ENCODE results near the gene TENM4. TPM values are rescaled to one million over a fixed set of nuclear protein-coding genes. Genes with fewer than 3 reads are reported as not detected.

TENM4 gene
- total and polyA plus RNA-seq, 10 of the 15 experiments (the other 5 are each of a cell fraction or from before 2014, with no cell fraction given): 0.03 to 0.12 (median 0.06) TPM; not detected in 7

- no peak for DNase-seq (ENCODE audit: low read depth, low spot score)
- no peaks in the 10 kb centered on the region for H3K4me1 ChIP-seq (ENCODE audit: control insufficient read depth, insufficient read depth, low read length)
- in situ Hi-C loops (cut with MboI) (no loop called here), intact Hi-C loops (cut with micrococcal nuclease; ENCODE audit: unreplicated experiment) (no loop called here)
- H4K20me1 ChIP-seq (ENCODE audit: control insufficient read depth, insufficient read depth): no peaks in the 10 kb centered on the region
- WGBS (ENCODE audit: insufficient coverage, insufficient replicate concordance, low lambda C conversion rate, missing lambda C conversion rate): 80% methylated on average over 2 of the region's 2 CpGs
- no peak for ATAC-seq
- POLR2A ChIA-PET: no interaction called here
- H3K27ac ChIP-seq (ENCODE audit: control insufficient read depth, insufficient read depth): no peak overlapping the region
- no peaks in the 10 kb centered on the region for H3K36me3 ChIP-seq (ENCODE audit: control insufficient read depth in 2 of 2, insufficient read depth in 2 of 2, low read length in 1 of 2)
- BruUV-seq (replicated peaks): no TSS peak
- FAIRE-seq: no peak
- no peaks in the 10 kb centered on the region for H3K9me3 ChIP-seq (replicated peaks; ENCODE audit: control insufficient read depth, insufficient read depth, low read length)
- H3K27me3 ChIP-seq (replicated peaks in 1 of 2; ENCODE audit: control insufficient read depth in 2 of 2, insufficient read depth in 2 of 2, low read length in 1 of 2): no peaks in the 10 kb centered on the region; a peak in 1 of 4 replicates
- CTCF ChIA-PET: no interaction called here
- H3K79me2 ChIP-seq (ENCODE audit: control insufficient read depth, insufficient read depth, low read length): no peaks in the 10 kb centered on the region
- TF ChIP-seq SPI1 (IDR thresholded peaks at IDR 0.05; ENCODE audit: borderline replicate concordance, insufficient read depth, low read depth, low read length): no peak
- no peak for TF ChIP-seq HDAC6 (IDR thresholded peaks at IDR 0.05; ENCODE audit: unreplicated experiment)
- TF ChIP-seq CREM (IDR thresholded peaks at IDR 0.05; ENCODE audit: low read depth): no peak
- TF ChIP-seq HDGF (IDR thresholded peaks at IDR 0.05): no peak
- TF ChIP-seq ATF7 (IDR thresholded peaks at IDR 0.05; ENCODE audit: low read depth): no peak
- RAD21 ChIA-PET (ENCODE audit: unreplicated experiment): no interaction called here
- SMC1A ChIA-PET (ENCODE audit: uncharacterized antibody, unreplicated experiment): no interaction called here
- H3K9ac ChIP-seq (ENCODE audit: control insufficient read depth, insufficient read depth, low read length): no peak overlapping the region
- no peak overlapping the region for H2AFZ ChIP-seq (ENCODE audit: control insufficient read depth, low read depth, low read length)
- H3K4me3 ChIP-seq: no peak overlapping the region
- no peak overlapping the region for H3K4me2 ChIP-seq (ENCODE audit: control insufficient read depth, insufficient read depth)
Observed at GRCh38 chr11:79116600-79116999, 324.2 kb downstream of the TENM4 start.

- BruUV-seq (replicated peaks): no TSS peak
- no peak for ATAC-seq
- intact Hi-C loops (cut with micrococcal nuclease; ENCODE audit: unreplicated experiment): no loop called here
- H3K4me2 ChIP-seq (ENCODE audit: control insufficient read depth, insufficient read depth): no peak overlapping the region
- no peak overlapping the region for H3K4me3 ChIP-seq
- SMC1A ChIA-PET (ENCODE audit: uncharacterized antibody, unreplicated experiment): no interaction called here
- no peak for FAIRE-seq
- WGBS (ENCODE audit: insufficient coverage, insufficient replicate concordance, low lambda C conversion rate, missing lambda C conversion rate): 30% methylated on average over 5 of the region's 5 CpGs
- CTCF ChIA-PET: interaction anchor here (0.7 kb wide), 1 partner anchor 398 kb away, joined by 4 read pairs; no protein-coding TSS in a partner anchor
- POLR2A ChIA-PET: no interaction called here
- RAD21 ChIA-PET (ENCODE audit: unreplicated experiment): no interaction called here
- no peaks in the 10 kb centered on the region for H3K79me2 ChIP-seq (ENCODE audit: control insufficient read depth, insufficient read depth, low read length)
- in situ Hi-C loops (cut with MboI): no loop called here
- no peak for DNase-seq (ENCODE audit: low read depth, low spot score)
- H3K4me1 ChIP-seq (ENCODE audit: control insufficient read depth, insufficient read depth, low read length): no peaks in the 10 kb centered on the region
- H3K9me3 ChIP-seq (replicated peaks; ENCODE audit: control insufficient read depth, insufficient read depth, low read length): no peaks in the 10 kb centered on the region
- H3K27me3 ChIP-seq (replicated peaks in 1 of 2; ENCODE audit: control insufficient read depth in 2 of 2, insufficient read depth in 2 of 2, low read length in 1 of 2): no peaks in the 10 kb centered on the region; a peak in 1 of 4 replicates
- no peaks in the 10 kb centered on the region for H3K36me3 ChIP-seq (ENCODE audit: control insufficient read depth in 2 of 2, insufficient read depth in 2 of 2, low read length in 1 of 2)
- H3K9ac ChIP-seq (ENCODE audit: control insufficient read depth, insufficient read depth, low read length): no peak overlapping the region
- no peak overlapping the region for H3K27ac ChIP-seq (ENCODE audit: control insufficient read depth, insufficient read depth)
- H2AFZ ChIP-seq (ENCODE audit: control insufficient read depth, low read depth, low read length): no peak overlapping the region
- no peaks in the 10 kb centered on the region for H4K20me1 ChIP-seq (ENCODE audit: control insufficient read depth, insufficient read depth)
- TF ChIP-seq RELA (IDR thresholded peaks at IDR 0.05; ENCODE audit: borderline replicate concordance, partially characterized antibody): no peak
- TF ChIP-seq BCL11A (IDR thresholded peaks at IDR 0.05; ENCODE audit: low read depth, low read length): no peak
- no peak for TF ChIP-seq MXI1 (IDR thresholded peaks at IDR 0.05; ENCODE audit: low read depth, low read length)
- no peak for TF ChIP-seq CTCF (IDR thresholded peaks at IDR 0.05 in 2 of 3, conservative IDR thresholded peaks at IDR 0.05 in 1 of 3; ENCODE audit: control insufficient read depth in 2 of 3, extremely low read depth in 1 of 3, insufficient read depth in 1 of 3, low read depth in 3 of 3, low read length in 3 of 3)
- TF ChIP-seq, protein P1, sequence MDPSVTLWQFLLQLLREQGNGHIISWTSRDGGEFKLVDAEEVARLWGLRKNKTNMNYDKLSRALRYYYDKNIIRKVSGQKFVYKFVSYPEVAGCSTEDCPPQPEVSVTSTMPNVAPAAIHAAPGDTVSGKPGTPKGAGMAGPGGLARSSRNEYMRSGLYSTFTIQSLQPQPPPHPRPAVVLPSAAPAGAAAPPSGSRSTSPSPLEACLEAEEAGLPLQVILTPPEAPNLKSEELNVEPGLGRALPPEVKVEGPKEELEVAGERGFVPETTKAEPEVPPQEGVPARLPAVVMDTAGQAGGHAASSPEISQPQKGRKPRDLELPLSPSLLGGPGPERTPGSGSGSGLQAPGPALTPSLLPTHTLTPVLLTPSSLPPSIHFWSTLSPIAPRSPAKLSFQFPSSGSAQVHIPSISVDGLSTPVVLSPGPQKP (IDR thresholded peaks at IDR 0.05; ENCODE audit: low read depth, low read length): no peak
- TF ChIP-seq, protein P2, sequence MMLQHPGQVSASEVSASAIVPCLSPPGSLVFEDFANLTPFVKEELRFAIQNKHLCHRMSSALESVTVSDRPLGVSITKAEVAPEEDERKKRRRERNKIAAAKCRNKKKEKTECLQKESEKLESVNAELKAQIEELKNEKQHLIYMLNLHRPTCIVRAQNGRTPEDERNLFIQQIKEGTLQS (IDR thresholded peaks at IDR 0.05; ENCODE audit: borderline replicate concordance, extremely low read depth, low read depth, low read length): no peak
- no peak for TF ChIP-seq RBBP5 (conservative IDR thresholded peaks at IDR 0.05)
- no peak for TF ChIP-seq CHD4 (IDR thresholded peaks at IDR 0.05)
- no peak for TF ChIP-seq SIX5 (IDR thresholded peaks at IDR 0.05; ENCODE audit: low read depth, low read length, severe bottlenecking)
- TF ChIP-seq SREBF2 (IDR thresholded peaks at IDR 0.05; ENCODE audit: low read length): no peak
- TF ChIP-seq SUPT20H (IDR thresholded peaks at IDR 0.05; ENCODE audit: borderline replicate concordance, control insufficient read depth, low read depth, low read length): no peak
Observed at GRCh38 chr11:79113054-79113690, 327.7 kb downstream of the TENM4 start.
